ENCODE results near the gene RPTOR.
"Not testable (repeated sequence)": the region's sequence is repeated elsewhere in the genome, so short reads cannot be mapped to it uniquely, and the experiment has no call there.

RPTOR gene

DNA sequence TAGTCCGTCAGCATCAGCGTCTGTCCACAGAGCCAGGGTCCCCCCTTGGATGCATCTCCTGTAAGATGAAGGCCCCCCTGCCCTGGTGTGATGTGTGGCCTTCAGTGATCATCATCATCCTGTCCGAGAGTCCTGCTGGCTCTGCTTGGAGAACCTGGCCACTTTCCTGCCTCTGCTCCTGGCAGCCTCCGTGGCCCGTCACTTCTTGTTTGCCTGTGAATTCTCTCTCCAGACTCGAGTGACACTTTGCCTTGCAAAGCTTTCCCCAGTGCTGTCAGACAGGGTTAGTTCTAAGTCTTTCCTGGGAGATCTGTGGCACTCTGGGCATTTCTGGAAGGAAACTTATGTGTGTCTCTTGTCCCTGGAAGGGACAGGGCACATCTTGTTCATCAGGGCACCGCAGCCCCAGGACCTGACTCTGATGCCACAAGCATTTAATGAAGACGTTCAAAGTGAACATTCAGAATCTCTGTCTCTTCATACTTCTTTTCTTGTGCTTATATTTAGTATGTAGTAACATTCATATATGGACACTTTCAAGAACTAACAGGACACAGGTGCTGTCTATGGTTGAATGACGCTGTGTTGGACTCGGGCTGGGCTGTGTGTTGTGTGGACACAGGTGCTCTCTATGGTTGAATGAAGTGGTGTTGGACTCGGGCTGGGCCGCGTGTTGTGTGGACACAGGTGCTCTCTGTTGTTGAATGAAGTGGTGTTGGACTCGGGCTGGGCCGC lies 68.5 kb downstream of the RPTOR start:
- DNase-seq (ENCODE audit: low read depth in 4 of 4, low spot score in 1 of 4): no peak

DNA sequence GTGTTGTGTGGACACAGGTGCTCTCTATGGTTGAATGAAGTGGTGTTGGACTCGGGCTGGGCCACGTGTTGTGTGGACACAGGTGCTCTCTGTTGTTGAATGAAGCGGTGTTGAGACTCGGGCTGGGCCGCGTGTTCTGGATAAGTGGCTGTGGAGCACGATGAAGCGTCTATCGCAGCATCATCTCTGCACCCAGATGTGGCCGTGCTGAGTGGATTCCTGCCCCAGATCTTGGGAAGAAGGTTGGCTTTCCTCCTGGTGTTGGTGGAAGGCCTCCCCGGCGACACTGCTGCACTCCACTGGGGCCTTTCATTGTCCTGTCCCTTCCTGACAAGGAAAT lies 69.1 kb downstream of the RPTOR start:
- DNase-seq (ENCODE audit: low read depth in 4 of 4, low spot score in 1 of 4): no peak

DNA sequence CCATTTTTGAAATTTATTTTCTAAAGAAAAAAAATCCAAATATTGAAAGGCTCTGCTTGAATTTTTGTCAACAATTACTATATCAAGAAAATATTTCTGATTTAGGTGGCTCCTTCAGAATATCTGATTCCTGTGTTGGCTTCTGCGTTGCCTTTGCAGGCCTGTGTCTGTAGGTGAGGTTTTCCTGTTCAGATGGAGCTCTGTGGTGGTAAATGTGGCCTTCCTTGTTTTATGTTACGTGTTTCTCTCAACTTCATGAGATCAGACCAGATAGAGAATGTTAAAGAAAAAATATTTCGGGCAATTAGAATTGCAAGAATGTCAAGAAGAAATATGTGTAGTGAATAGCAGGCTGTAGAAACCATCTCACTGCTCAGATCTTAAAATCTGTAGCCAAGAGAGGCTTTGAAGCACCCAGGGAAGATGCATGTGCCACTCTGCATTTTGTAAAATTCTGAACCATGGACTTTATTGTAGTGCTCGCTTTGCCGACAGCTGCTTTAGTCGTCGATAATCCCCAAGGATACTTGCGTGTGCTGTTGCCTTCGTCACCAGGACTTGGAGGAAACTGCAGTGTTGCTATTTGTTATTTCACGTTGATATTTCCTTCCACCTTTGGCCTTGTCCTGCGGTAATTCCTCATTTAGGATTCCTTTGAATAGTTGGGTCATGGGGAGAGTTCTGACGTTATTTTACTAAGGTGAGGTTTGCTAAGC lies 69.9 kb downstream of the RPTOR start:
- DNase-seq (ENCODE audit: low read depth in 4 of 4, low spot score in 1 of 4): no peak

- no peak for DNase-seq (ENCODE audit: low read depth in 4 of 4, low spot score in 1 of 4)
These were observed 70.7 kb downstream of the RPTOR start for GRCh38 chr17:80615376-80615775.

GRCh38 chr17:80616705-80617104 lies 72.1 kb downstream of the RPTOR start:
- DNase-seq (ENCODE audit: low read depth in 4 of 4, low spot score in 1 of 4): no peak

- no peak for DNase-seq (ENCODE audit: low read depth in 4 of 4, low spot score in 1 of 4)
These were observed 73.7 kb downstream of the RPTOR start for GRCh38 chr17:80618304-80618703.

DNA sequence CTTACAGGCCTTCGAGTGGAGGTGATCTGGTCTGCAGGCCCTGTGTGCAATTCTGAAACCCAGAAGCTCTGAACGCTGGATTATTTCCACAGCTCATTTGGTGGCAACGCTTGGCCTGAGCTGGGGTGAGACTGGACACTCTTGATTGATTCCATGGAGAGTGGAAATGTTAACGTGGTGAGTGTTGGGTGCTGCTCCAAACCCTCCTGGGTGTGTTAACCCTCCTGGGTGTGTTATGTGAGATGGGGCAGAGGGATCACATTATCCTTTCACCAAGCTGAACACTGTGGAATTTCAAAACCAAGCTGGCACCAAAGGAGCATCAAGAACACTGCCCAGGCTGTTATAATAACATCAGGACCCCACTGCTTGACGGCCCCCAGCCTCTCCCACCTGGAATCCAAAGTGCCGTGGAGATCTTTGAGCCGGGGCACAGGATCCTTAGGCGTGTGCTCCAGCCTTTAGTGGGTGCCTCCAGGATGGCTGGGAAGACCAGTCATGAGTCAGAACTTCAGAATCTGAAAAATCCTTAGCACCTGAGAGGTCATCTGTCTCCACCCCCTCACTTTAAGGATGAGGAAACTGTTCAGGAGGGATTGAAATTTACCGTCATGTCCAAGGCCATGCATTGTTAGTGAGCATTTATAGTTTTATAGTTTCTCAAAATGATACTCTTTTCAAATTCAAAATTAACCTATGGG lies 75.0 kb downstream of the RPTOR start:
- DNase-seq (ENCODE audit: low read depth in 4 of 4, low spot score in 1 of 4): no peak

GRCh38 chr17:80621335-80621996 lies 76.8 kb downstream of the RPTOR start:
- no peak for DNase-seq (ENCODE audit: low read depth in 4 of 4, low spot score in 1 of 4)

DNA sequence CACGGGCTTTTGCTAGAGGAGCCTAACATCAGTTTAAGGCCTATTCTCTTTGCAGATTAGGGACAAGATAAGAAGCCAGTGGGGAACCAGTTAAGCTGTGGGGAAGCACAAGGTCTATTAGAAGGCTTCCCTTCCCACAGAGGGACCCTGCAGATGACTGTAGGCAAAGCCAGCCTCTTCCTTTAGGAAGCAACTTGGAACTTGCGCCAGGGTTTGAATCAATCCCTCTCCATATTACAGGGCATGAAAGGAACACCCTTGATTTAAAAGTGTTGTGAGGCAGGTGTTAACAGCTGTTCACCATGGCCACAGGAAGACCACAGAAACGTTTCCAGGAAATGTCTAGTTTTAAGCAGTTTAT lies 77.3 kb downstream of the RPTOR start:
- no peak for DNase-seq (ENCODE audit: low read depth in 4 of 4, low spot score in 1 of 4)

- DNase-seq (ENCODE audit: low read depth in 4 of 4, low spot score in 1 of 4): no peak
These were observed 80.2 kb downstream of the RPTOR start for GRCh38 chr17:80624864-80625263.

DNA sequence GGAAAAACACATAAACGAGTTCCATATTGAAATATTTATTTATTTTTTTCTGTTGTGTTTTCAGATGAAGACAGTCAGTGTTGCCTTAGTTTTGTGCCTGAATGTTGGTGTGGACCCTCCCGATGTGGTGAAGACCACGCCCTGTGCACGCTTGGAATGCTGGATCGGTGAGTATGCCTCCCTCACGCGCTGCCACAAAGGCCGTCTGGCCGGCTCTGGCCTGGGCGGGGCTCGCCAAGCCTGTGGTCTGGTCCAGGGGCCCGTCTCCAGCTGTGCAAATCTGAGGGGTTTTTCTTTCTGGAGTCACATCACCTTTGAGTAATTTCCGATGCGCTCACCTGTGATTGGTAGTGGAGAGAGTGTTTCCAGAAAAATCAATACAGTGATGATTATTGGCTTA lies 81.0 kb downstream of the RPTOR start:
- no peak for DNase-seq (ENCODE audit: low read depth in 4 of 4, low spot score in 1 of 4)

GRCh38 chr17:80628881-80629280 lies 84.2 kb downstream of the RPTOR start:
- not testable (repeated sequence) for DNase-seq (ENCODE audit: low read depth in 4 of 4, low spot score in 1 of 4)

- no peak for DNase-seq (ENCODE audit: low read depth in 4 of 4, low spot score in 1 of 4)
These were observed 84.8 kb downstream of the RPTOR start for GRCh38 chr17:80629298-80630028.

DNA sequence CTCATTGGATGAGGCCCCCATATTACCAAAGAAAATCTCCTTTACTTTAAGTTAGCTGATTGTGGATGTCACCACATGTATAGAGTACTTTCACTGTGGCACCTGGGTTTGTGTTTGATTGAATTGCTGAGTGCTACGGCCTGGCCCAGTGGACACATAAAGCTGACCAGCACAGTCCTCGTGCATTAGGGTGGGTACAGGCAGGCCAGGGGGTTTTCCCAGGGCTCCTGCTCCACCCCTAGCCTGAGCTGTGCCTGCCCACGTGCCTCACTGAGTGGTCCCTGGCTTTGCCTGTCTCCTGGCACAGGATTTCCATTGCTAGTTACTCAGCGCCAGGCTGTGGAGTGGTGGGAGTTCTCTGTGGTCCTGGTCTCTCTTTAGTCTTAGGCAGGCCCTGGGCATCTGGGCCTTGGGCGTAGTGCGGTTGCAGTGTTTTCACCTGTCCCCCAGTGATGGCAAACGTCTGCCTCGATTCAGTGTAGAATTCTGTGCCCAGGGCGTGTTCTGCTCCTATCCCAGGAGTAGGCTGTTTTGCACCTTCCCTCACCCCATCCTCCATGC lies 86.0 kb downstream of the RPTOR start:
- no peak for DNase-seq (ENCODE audit: low read depth in 4 of 4, low spot score in 1 of 4)

DNA sequence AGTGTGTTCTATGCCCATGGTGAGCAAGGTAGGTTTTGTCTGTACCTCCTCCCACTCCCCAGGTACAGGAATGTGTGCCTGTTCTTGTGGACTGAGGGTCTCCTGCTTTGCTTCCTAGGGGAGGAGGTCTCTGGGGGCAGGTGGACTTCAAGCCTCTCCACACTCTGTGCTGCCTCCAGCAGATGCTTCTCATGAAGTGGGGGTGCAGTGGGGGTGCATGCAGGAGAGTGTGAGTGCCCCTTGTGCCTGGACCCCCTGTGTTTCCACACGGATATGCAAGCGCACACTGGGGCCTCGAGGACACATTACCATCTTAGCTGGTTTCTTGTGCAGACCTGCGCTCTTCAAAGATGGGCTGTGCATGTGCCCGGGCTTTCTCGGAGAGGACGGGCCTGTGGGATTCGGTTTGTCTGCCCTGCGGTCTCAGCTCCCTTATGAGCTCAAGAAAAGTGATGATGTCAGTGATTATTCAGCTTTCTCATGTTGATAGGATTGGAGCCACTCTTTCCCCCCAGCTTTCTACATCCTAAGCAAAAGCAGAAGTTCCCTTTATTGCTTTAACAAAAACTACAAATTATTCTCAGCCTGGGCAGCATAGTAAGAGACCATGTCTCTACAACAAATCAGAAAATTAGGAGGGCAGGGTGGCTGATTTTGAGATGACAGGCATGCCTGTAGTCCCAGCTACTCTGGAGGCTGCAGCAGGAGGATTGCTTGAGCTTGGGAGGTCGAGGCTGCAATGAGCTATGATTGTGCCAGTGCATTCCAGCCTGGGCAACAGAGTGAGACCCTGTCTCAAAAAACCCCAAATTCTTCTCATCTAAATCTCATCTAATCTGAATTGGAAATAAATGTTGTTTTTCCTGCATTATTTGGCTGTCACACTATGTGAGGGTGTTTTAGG lies 86.8 kb downstream of the RPTOR start:
- no peak for DNase-seq (ENCODE audit: low read depth in 4 of 4, low spot score in 1 of 4)

- no peak for DNase-seq (ENCODE audit: low read depth in 4 of 4, low spot score in 1 of 4)
These were observed 87.5 kb downstream of the RPTOR start for GRCh38 chr17:80632046-80632581.

DNA sequence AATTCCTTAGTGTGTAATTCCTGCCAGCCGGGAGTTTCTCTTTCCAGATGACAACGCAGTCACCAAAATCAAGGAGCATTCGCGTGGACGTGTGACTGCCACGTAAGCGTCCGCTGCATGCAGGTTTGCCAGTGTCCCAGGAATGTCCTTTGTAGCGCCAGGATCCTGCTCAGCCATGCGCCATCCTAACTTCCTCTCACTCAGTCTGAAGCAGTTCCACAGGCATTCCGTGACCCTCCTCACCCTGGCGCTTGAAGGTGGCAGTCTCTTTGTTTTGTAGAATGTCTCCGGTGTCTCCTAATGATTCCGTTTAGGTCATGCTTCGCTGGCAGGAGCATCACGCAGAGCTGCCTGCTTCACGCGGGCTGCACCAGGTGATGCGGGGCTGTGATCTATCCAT lies 88.6 kb downstream of the RPTOR start:
- DNase-seq (ENCODE audit: low read depth in 4 of 4, low spot score in 1 of 4): no peak

DNA sequence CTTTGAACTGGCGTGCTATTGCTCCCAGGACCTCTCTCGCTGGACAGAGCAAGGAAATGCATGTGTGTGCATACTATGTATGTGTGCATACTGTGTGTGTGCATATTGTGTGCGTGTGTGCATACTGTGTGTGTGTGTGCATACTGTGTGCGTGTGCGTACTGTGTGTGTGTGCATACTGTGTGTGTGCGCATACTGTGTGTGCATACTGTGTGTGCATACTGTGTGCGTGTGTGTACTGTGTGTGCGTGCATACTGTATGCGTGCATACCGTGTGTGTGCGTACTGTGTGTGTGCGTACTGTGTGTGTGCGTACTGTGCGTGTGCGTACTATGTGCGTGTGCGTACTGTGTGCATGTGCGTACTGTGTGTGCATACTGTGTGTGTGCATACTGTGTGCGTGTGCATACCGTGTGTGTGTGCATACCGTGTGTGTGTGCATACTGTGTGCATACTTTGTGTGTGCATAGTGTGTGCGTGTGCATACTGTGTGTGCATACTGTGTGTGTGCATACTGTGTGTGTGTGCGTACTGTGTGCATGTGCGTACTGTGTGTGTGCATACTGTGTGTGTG lies 89.4 kb downstream of the RPTOR start:
- DNase-seq (ENCODE audit: low read depth in 4 of 4, low spot score in 1 of 4): no peak

- no peak for DNase-seq (ENCODE audit: low read depth in 4 of 4, low spot score in 1 of 4)
These were observed 91.9 kb downstream of the RPTOR start for GRCh38 chr17:80636361-80637018.

Data from stimulated activated CD4-positive, alpha-beta T cell treated with anti-CD3 and anti-CD28 coated beads, Interleukin-1b, Interleukin-23, amount 100 ng/mL, for 24 hours (primary cell).